ENCODE data around the gene KCNJ10.

- no peak for TF ChIP-seq POLR2A (IDR thresholded peaks at IDR 0.05; ENCODE audit: low read depth, low read length)
- no peak for TF ChIP-seq CTCF (IDR thresholded peaks at IDR 0.05; ENCODE audit: extremely low read depth in 1 of 2, insufficient read depth in 1 of 2, low read depth in 1 of 2, low read length in 2 of 2)
- TF ChIP-seq MAX (IDR thresholded peaks at IDR 0.05; ENCODE audit: insufficient read depth, insufficient read length): no peak
- TF ChIP-seq POLR2AphosphoS5 (IDR thresholded peaks at IDR 0.05; ENCODE audit: insufficient read depth, low read depth, low read length): no peak
- TF ChIP-seq EZH2 (IDR thresholded peaks at IDR 0.05; ENCODE audit: borderline replicate concordance, low read depth, low read length, severe bottlenecking): no peak
- no peak for TF ChIP-seq MYC (IDR thresholded peaks at IDR 0.05; ENCODE audit: low read depth, low read length)
Measured at GRCh38 chr1:159989581-159989980, 80.4 kb downstream of the KCNJ10 start.

Measured in endothelial cell of umbilical vein (primary cell).